HG03439 (cell line): ENCODE data around the gene HK2.

Experiments
- ATAC-seq: cut with Tn5 transposase; IDR thresholded peaks from one replicate; pipeline ENCODE4 v1.9.1; 2021; ENCODE audit warnings: mild to moderate bottlenecking, moderate library complexity; ENCODE audit not compliant: unreplicated experiment

The HK2 gene

DNA sequence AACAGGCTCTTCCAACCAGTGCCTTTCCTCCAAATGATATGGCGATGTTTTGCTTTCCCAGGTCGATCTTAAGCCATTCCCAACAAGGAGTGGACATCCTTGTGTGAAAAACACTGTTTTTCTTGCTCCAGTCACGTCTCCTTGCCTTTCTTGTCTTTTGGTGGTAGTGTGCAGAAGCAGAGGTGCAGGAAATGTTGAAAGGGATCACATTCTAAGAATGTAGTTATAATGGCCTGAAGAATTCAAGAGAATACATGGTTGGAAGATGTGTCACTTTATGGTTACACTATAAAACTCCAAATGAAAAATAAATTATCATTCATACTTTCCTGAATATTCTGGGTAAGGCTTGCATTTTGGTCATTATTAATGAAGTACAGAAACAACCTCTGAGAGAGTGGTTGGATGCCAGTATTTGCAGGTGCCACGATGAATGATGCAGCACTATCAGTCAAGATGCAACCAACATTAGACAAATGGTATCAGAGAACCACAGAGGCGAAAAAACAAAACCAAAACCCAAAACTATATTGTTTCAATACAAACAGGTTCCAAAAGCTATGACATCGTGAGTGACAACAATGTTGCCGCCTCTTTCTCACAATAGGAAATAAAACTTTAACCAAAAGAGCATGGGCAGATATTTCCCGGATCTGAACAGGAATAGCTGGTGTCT lies 97.0 kb downstream of the HK2 start:
- no peak for ATAC-seq

DNA sequence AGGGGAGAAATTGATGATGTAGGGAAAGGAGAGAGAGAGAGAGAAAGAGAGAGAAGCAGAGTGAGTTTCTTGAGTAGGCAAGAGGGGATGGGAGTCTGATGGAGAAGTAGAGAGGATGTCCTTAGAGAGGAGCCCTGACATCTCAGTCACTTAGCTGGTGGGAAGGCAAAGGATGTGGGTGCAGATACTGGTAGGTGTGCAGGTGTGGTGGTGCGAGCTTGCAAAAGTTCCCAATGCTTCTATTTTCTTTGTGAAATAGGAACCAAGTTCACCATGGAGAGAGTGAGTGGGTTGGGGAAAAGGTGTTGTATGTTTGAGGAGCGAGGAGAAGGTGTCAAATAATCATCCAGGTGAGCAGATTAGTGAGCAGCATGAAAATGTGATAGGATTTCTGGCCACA lies 98.0 kb downstream of the HK2 start:
- ATAC-seq, result no peak

- no peak for ATAC-seq
Observed at GRCh38 chr2:74935975-74936391, 102.1 kb downstream of the HK2 start.

GRCh38 chr2:74937221-74937880 lies 103.4 kb downstream of the HK2 start:
- ATAC-seq, result no peak

DNA sequence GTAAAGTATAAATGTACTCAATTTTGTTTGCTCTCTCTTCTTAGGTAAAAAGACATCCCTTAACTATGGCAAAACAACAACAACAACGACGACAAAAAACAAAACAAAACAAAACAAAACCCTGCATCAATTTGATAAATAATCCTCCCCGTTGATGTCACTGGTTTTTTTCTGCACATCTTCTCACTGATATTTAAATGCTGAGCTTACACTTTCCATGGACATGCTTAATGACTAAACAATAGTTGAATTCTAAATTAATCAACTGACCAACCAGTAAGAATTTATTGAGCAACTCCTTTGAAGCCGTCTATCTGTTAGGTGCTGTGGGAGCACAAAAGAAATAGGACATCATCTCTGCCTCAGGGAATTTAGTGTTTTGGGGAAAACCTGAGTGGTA lies 104.3 kb downstream of the HK2 start:
- ATAC-seq, result no peak

DNA sequence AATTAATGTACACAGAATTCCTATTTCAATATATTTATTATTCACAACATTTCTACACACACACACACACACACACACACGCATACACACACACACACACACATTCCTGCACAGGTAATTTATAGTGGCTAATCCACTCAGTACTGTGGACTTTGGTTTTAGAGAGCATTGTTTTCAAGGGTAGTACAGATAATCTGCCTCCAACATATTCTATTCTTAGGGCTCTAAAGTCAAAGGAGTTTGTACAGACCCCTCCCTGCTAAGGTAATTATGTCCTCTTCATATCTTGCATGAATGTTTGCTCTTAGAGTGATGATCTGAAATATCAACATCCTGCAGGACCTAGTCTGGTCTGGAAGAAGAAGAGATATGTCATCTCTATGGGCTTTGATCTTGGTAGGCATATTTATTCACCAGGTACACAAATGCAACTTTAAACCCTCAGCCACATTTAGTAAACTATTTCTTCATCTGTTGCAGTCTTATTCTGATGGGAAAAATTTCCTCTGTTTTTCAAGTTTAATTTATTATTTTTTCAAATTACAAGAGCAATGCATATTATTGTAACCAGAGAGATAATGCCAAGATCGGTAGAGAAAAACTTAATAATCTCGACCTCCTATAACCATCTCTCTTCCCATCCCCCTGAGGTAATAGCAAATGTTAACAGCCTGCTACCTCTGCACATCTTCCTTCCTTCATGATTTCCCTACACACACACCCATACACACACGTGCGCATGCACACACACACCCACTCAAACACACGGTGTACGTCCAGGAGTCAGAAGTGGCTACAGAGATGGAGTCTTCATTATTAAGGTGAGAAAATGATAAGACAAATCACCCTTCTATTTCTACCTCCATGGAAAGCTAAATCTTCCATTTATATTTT lies 106.2 kb downstream of the HK2 start:
- no peak for ATAC-seq

- no peak for ATAC-seq
Observed at GRCh38 chr2:74941284-74941683, 107.4 kb downstream of the HK2 start.

DNA sequence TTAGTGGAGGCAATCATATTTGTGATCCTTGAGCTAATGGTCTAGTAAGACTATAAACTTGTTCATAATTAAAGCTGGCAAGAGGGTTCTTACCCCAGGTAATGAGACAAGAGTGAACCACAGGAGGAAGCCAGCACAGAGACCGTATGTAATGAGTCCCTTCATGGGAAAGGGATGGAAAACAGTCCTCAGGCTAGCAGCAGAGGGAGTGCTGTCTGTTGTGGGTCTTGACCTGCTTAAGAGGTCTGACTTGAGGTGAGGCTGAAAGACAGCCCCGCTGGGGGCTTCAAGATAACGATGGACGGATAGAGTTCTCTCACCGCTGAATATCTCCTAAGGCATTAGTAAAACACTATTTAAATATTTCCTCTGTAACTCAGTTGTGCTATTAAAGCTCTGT lies 108.3 kb downstream of the HK2 start:
- no peak for ATAC-seq
